Measurements from ENCODE around the gene NPAS2. TPM values are rescaled to one million over a fixed set of nuclear protein-coding genes. Genes with fewer than 3 reads are reported as not detected.

The NPAS2 gene
- polyA plus RNA-seq, 1 of the 3 experiments (the other 2 are of a cell fraction), result 58.5 TPM

DNA sequence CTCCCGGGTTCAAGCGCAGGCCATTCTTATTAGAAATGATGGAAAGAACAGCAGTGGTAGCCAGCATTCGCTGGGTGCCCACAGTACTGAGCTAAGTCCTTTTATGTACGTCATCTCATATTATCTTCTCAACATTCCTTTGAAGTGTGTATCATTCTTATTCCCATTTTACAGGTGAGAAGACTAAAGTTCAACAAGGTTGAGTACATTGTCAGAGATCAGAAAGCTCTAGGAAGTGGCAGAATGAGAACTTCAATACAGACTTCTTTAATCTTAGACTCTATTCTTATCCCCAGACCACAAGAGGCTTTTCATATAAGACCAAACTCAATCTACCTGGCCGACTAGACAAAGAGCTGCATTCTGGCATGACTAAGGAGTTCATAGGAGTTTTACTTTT, 86.7 kb downstream of the NPAS2 start:
- H3K4me3 ChIP-seq (ENCODE audit: low read depth in 2 of 2, low read length in 1 of 2), result no peak overlapping the region
- H3K36me3 ChIP-seq (replicated peaks in 1 of 2; ENCODE audit: control insufficient read depth in 1 of 2, insufficient read depth in 2 of 2, low read length in 1 of 2), result peaks cover 5 to 27% of the 10 kb centered on the region in 2 experiments
- H3K79me2 ChIP-seq (ENCODE audit: insufficient read depth), result no peaks in the 10 kb centered on the region; the same call in 1 of the 2 replicates
- no peaks in the 10 kb centered on the region for H3K9me3 ChIP-seq
- H3K9me2 ChIP-seq, result no peaks in the 10 kb centered on the region
- peaks cover 22 to 29% of the 10 kb centered on the region in 2 experiments for H3K4me1 ChIP-seq (ENCODE audit: control insufficient read depth in 1 of 2, insufficient read depth in 2 of 2, low read depth in 1 of 2, low read length in 1 of 2)
- no peak overlapping the region for H3K9ac ChIP-seq
- no peak for DNase-seq
- H2AFZ ChIP-seq (ENCODE audit: low read depth), result no peak overlapping the region
- H3K4me2 ChIP-seq, result no peak overlapping the region
- H3K27me3 ChIP-seq (ENCODE audit: insufficient read depth), result no peaks in the 10 kb centered on the region
- ChIA-PET POLR2A (no interaction called here), CTCF (no interaction called here)
- TF ChIP-seq TEAD4 (IDR thresholded peaks at IDR 0.05; ENCODE audit: borderline replicate concordance, insufficient read depth), result no peak
- no peak for TF ChIP-seq FOXJ3 (CRISPR knock-in tag; IDR thresholded peaks at IDR 0.05)
- TF ChIP-seq USF2 (IDR thresholded peaks at IDR 0.05; ENCODE audit: borderline replicate concordance, low read depth, low read length), result no peak
- TF ChIP-seq USF1 (IDR thresholded peaks at IDR 0.05; ENCODE audit: borderline replicate concordance, low read depth), result no peak
- TF ChIP-seq, protein P1, sequence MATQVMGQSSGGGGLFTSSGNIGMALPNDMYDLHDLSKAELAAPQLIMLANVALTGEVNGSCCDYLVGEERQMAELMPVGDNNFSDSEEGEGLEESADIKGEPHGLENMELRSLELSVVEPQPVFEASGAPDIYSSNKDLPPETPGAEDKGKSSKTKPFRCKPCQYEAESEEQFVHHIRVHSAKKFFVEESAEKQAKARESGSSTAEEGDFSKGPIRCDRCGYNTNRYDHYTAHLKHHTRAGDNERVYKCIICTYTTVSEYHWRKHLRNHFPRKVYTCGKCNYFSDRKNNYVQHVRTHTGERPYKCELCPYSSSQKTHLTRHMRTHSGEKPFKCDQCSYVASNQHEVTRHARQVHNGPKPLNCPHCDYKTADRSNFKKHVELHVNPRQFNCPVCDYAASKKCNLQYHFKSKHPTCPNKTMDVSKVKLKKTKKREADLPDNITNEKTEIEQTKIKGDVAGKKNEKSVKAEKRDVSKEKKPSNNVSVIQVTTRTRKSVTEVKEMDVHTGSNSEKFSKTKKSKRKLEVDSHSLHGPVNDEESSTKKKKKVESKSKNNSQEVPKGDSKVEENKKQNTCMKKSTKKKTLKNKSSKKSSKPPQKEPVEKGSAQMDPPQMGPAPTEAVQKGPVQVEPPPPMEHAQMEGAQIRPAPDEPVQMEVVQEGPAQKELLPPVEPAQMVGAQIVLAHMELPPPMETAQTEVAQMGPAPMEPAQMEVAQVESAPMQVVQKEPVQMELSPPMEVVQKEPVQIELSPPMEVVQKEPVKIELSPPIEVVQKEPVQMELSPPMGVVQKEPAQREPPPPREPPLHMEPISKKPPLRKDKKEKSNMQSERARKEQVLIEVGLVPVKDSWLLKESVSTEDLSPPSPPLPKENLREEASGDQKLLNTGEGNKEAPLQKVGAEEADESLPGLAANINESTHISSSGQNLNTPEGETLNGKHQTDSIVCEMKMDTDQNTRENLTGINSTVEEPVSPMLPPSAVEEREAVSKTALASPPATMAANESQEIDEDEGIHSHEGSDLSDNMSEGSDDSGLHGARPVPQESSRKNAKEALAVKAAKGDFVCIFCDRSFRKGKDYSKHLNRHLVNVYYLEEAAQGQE (IDR thresholded peaks at IDR 0.05; ENCODE audit: low read depth, low read length), result no peak
- TF ChIP-seq SMC3 (IDR thresholded peaks at IDR 0.05; ENCODE audit: low read depth, low read length), result no peak
- no peak for TF ChIP-seq MEF2A (IDR thresholded peaks at IDR 0.05; ENCODE audit: borderline replicate concordance, low read depth)
- no peak for TF ChIP-seq RFX5 (IDR thresholded peaks at IDR 0.05; ENCODE audit: low read length)
- no peak for TF ChIP-seq NRF1 (IDR thresholded peaks at IDR 0.05; ENCODE audit: low read depth, low read length)
- TF ChIP-seq TAF1 (IDR thresholded peaks at IDR 0.05; ENCODE audit: borderline replicate concordance, low read depth, low read length), result no peak
- no peak for TF ChIP-seq ELF1 (IDR thresholded peaks at IDR 0.05)
- no peak for TF ChIP-seq ZBTB33 (IDR thresholded peaks at IDR 0.05; ENCODE audit: borderline replicate concordance, low read depth)
- TF ChIP-seq SIN3A (IDR thresholded peaks at IDR 0.05; ENCODE audit: borderline replicate concordance, low read depth, low read length), result no peak
- no peak for TF ChIP-seq EP300 (IDR thresholded peaks at IDR 0.05; ENCODE audit: borderline replicate concordance in 1 of 2, low read depth in 1 of 2, low read length in 1 of 2)
- no peak for TF ChIP-seq RAD21 (IDR thresholded peaks at IDR 0.05; ENCODE audit: low read length)
- TF ChIP-seq RCOR1 (IDR thresholded peaks at IDR 0.05; ENCODE audit: low read length), result no peak
- no peak for TF ChIP-seq EZH2phosphoT487 (IDR thresholded peaks at IDR 0.05; ENCODE audit: borderline replicate concordance, low read depth)
- no peak for TF ChIP-seq CTCF (IDR thresholded peaks at IDR 0.05)
- no peak overlapping the region for H3K27ac ChIP-seq (ENCODE audit: low read depth in 2 of 2, low read length in 1 of 2)
- peaks cover 23% of the 10 kb centered on the region for H3F3A ChIP-seq (replicated peaks; ENCODE audit: insufficient read depth)
- WGBS (ENCODE audit: low lambda C conversion rate), result 82% methylated on average over 5 of the region's 5 CpGs
- no peaks in the 10 kb centered on the region for H4K20me1 ChIP-seq (ENCODE audit: insufficient read depth)

Measured in SK-N-SH (cell line).